GM18873 (cell line): Measurements from ENCODE around the gene TAF1C.

Source experiments
- ATAC-seq: cut with Tn5 transposase; IDR thresholded peaks from one replicate; pipeline ENCODE4 v1.9.1; 2021; ENCODE audit warnings: mild to moderate bottlenecking, moderate library complexity, moderate number of reproducible peaks; ENCODE audit not compliant: unreplicated experiment, low FRiP score

TAF1C gene

DNA sequence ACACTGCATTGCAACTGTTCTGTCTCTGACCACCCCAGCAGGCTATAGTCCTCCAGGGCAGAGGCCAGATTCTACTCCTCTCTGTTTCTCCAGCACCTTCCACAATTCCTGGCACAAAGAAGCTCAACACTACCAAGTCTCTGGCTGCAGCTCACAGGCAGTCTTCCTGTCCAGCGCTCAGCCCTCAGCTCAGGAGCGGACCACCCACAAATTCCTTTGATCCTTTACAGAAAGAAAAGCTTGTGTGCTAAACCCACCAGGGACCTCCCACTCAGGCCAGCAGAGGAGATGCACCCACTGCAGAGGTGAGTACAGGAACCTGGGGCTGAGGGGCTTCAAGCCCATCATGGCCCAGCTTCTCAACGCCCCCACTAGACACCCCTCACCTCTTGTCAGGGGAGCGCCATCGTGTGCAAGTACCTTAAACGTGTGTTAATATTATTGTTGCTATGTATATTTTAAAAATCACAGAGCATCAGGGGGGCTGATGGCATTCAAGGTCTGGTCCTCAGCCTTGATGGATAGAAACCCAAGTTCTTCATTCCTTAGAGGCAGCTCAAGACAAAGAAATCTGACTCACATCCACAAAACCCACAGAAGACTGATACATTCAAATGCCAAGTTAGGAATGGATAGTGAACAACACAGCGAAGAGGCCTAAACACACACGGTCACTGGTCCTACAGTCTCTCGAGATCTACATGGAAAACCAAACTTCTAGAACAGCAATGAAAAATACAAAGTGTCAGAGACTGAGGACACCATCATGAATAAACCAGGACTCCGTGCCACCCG lies 50.3 kb downstream of the TAF1C start:
- no peak for ATAC-seq

DNA sequence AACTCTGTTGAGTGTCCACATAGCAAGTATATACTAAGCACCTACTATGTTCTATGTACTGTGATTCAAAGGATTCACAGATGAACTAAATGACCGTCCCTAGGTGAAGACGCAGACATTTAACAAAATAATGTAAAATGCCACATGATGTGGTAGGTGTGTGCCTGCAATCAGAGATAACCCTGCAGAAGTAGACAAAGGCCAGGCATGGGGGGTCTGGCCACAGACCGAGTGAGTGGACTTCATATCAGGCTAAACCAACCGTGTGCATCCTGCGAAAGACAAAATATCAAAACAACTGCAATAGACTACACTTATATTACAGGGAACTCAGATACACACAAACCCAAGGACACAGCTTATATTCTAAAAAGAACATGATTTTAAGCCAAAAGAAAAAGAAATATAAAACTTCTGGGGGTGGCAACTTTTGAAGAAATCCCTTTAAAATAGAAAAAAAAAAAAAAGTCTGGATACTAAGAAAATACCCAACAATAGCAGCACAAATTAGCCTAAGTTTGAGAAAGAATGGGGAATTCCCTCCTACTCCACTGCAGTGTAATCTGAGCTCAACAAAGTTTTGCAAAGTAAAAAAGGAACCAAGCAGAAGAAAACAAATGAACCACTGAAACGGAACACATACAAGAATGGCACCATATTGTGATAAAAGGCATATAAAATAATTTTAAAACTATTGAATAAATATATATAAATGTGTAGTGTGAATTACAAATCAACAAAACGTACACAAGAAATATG lies 54.2 kb downstream of the TAF1C start:
- ATAC-seq: no peak

DNA sequence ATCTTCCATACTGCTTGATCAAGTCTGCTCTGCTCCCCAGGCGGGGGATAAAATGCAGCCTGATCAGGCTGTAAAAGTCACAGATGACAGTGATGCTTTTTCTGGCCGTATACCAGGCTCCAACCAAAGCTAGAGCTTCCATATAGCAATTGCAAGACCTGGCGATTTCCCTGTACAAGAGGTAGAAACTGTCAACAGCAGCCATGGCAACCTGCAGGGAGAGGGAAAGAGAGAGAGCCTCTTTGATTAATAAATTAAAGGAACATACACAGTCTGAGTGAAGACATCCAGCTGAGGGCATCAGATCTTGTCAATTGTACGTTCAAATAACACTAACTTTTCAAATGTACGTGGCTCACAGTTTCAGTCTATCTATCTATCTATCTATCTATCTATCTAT lies 55.7 kb downstream of the TAF1C start:
- no peak for ATAC-seq
